Keratinocyte (primary cell): ENCODE results near the gene LENG9. TPM values are rescaled to one million over a fixed set of nuclear protein-coding genes. Genes with fewer than 3 reads are reported as not detected.
A peak's percentile ranks its signal among the peaks of the same experiment; 100 is the strongest.

ENCODE experiments used
- DNase-seq: peaks from one replicate; pipeline ENCODE4 v3.0.0-alpha.2; 2011; ENCODE audit warnings: low read depth, missing footprints, low spot score
- FAIRE-seq: peaks from 2 replicates; lab custom pipeline; 2011; peaks lifted over from hg19 to GRCh38; lab: Jason Lieb, UNC
- H2AFZ ChIP-seq: 2 replicates; pipeline ENCODE4 v1.6.0; 2012; ENCODE audit warnings: low read length, control low read depth, inconsistent platforms; ENCODE audit not compliant: control insufficient read depth
- H3K27ac ChIP-seq: 2 replicates; pipeline ENCODE4 v1.5.1; 2011; ENCODE audit warnings: low read length; ENCODE audit not compliant: control insufficient read depth, insufficient read depth
- H3K27me3 ChIP-seq: 3 replicates; pipeline ENCODE4 v1.6.0; 2011; ENCODE audit warnings: low read length; ENCODE audit not compliant: control insufficient read depth, insufficient read depth; ENCODE audit errors: extremely low read depth
- H3K36me3 ChIP-seq, 2 experiments: 2 replicates in 1 of 2; 3 replicates in 1 of 2; pipeline ENCODE4 v1.5.1; 2011; ENCODE audit warnings: low read length in 2 of 2, mild to moderate bottlenecking in 1 of 2; ENCODE audit not compliant: control insufficient read depth in 2 of 2, insufficient read depth in 2 of 2; ENCODE audit errors: extremely low read depth in 1 of 2
- H3K4me1 ChIP-seq: 3 replicates; pipeline ENCODE4 v1.5.1; 2011; ENCODE audit warnings: low read length; ENCODE audit not compliant: control insufficient read depth, insufficient read depth; ENCODE audit errors: extremely low read depth
- H3K4me2 ChIP-seq: 3 replicates; pipeline ENCODE4 v1.6.0; 2011; ENCODE audit warnings: low read depth, low read length; ENCODE audit not compliant: control insufficient read depth, insufficient read depth; ENCODE audit errors: extremely low read depth
- H3K4me3 ChIP-seq, 3 experiments: fragments of 200-600 bp in 1 of 3; sonication (generic) in 1 of 3; 2 replicates in 2 of 3; 3 replicates in 1 of 3; pipeline ENCODE4 v1.5.1; 2011 to 2016; ENCODE audit warnings: low read length in 3 of 3, mild to moderate bottlenecking in 3 of 3, control low read depth in 2 of 3, inconsistent platforms in 1 of 3, low read depth in 1 of 3, mixed read lengths in 1 of 3, mixed run types in 1 of 3, moderate library complexity in 1 of 3; ENCODE audit not compliant: control insufficient read depth in 2 of 3, insufficient read depth in 2 of 3; ENCODE audit errors: extremely low read depth in 1 of 3
- H3K79me2 ChIP-seq: 2 replicates; pipeline ENCODE4 v1.6.0; 2012; ENCODE audit warnings: low read length; ENCODE audit not compliant: control insufficient read depth, insufficient read depth
- H3K9ac ChIP-seq: 3 replicates; pipeline ENCODE4 v1.6.0; 2011; ENCODE audit warnings: low read length; ENCODE audit not compliant: control insufficient read depth, insufficient read depth; ENCODE audit errors: extremely low read depth
- H3K9me1 ChIP-seq: 3 replicates; pipeline ENCODE4 v1.6.0; 2011; ENCODE audit warnings: low read length; ENCODE audit not compliant: control insufficient read depth, insufficient read depth; ENCODE audit errors: extremely low read depth
- H3K9me3 ChIP-seq: 2 replicates; pipeline ENCODE4 v1.5.1; 2012; ENCODE audit warnings: low read depth, low read length; ENCODE audit not compliant: control insufficient read depth
- H4K20me1 ChIP-seq: 3 replicates; pipeline ENCODE4 v1.6.0; 2011; ENCODE audit warnings: low read length; ENCODE audit not compliant: control insufficient read depth, insufficient read depth; ENCODE audit errors: extremely low read depth
- CTCF ChIP-seq, 3 experiments: IDR thresholded peaks in 1 of 3; conservative IDR thresholded peaks in 1 of 3; optimal IDR thresholded peaks in 1 of 3; 2 replicates in 2 of 3; 3 replicates in 1 of 3; pipeline versions ENCODE3 to v1.5.1; 2011; ENCODE audit warnings: low read length in 3 of 3, mild to moderate bottlenecking in 3 of 3, moderate library complexity in 2 of 3, control low read depth in 1 of 3, inconsistent platforms in 1 of 3; ENCODE audit not compliant: insufficient read depth in 2 of 3; ENCODE audit errors: extremely low read depth in 1 of 3
- EZH2 ChIP-seq: IDR thresholded peaks from one replicate; pipeline ENCODE4 v1.6.1; 2012; ENCODE audit warnings: inconsistent platforms, mild to moderate bottlenecking, low read length, moderate library complexity
- dilution Hi-C: fragments of 300-500 bp; cut with MboI; formaldehyde crosslinking; loops from one replicate; pipeline ENCODE4 v1.7.0; 2020; ENCODE audit warnings: low sequenced_read_pairs; ENCODE audit not compliant: extremely low pct_ligation_motif_present
- polyA plus RNA-seq, 5 experiments: library from polyadenylated mRNA; depleted of rRNA in 3 of 5; stranded (reverse) in 3 of 5; stranded (forward) in 1 of 5; unstranded in 1 of 5; fragments of >200 nt; gene quantifications; 1 replicate in 1 of 5; 2 replicates in 3 of 5; 3 replicates in 1 of 5; pipeline versions ENCODE4 v1.2.1 to v1.2.3, GENCODE V29; 2011 to 2012; ENCODE audit warnings: missing spikeins in 2 of 5, low read depth in 1 of 5, low replicate concordance in 1 of 5

The LENG9 gene
- polyA plus RNA-seq, 1 donor (not counting 4 experiments of a cell fraction or from before 2014, with no cell fraction given) = 1.3 TPM

- Histone ChIP-seq H3K27me3 (no peaks in the 10 kb centered on the region), H3K79me2 (peaks cover 48% of the 10 kb centered on the region), H3K4me2 (peak overlapping the region; percentile 77), H3K4me1 (peaks cover 7% of the 10 kb centered on the region), H3K4me3 (no peak overlapping the region), H3K9ac (no peak overlapping the region), H3K9me1 (no peaks in the 10 kb centered on the region), H4K20me1 (peaks cover 10% of the 10 kb centered on the region), H2AFZ (no peak overlapping the region), H3K9me3 (no peaks in the 10 kb centered on the region), H3K36me3 (peaks cover 26 to 39% of the 10 kb centered on the region in 2 experiments), H3K27ac (no peak overlapping the region)
- dilution Hi-C loops = no loop called here
- TF ChIP-seq CTCF (optimal IDR thresholded peaks at IDR 0.05 in 1 of 3, IDR thresholded peaks at IDR 0.05 in 1 of 3, conservative IDR thresholded peaks at IDR 0.05 in 1 of 3; ENCODE audit: extremely low read depth in 1 of 3, insufficient read depth in 2 of 3, low read length in 3 of 3) (no peak), EZH2 (no peak)
- FAIRE-seq (no peak), DNase-seq (no peak)
These were observed 2.0 kb downstream of the LENG9 start for GRCh38 chr19:54461613-54462012.

GRCh38 chr19:54461210-54461609 is 2.4 kb downstream of the LENG9 start:
- dilution Hi-C loops = no loop called here
- no peak for DNase-seq
- peaks cover 52% of the 10 kb centered on the region for H3K79me2 ChIP-seq
- no peak overlapping the region for H3K9ac ChIP-seq
- H3K4me2 ChIP-seq = peak overlapping the region; percentile 16
- no peak overlapping the region for H3K27ac ChIP-seq
- FAIRE-seq = no peak
- H3K9me3 ChIP-seq = no peaks in the 10 kb centered on the region
- H3K9me1 ChIP-seq = no peaks in the 10 kb centered on the region
- peaks cover 28 to 43% of the 10 kb centered on the region in 2 experiments for H3K36me3 ChIP-seq
- H3K27me3 ChIP-seq = no peaks in the 10 kb centered on the region
- H2AFZ ChIP-seq = no peak overlapping the region
- H3K4me1 ChIP-seq = peaks cover 7% of the 10 kb centered on the region
- peaks cover 10% of the 10 kb centered on the region for H4K20me1 ChIP-seq
- H3K4me3 ChIP-seq = no peak overlapping the region
- TF ChIP-seq EZH2 = no peak
- no peak for TF ChIP-seq CTCF (optimal IDR thresholded peaks at IDR 0.05 in 1 of 3, IDR thresholded peaks at IDR 0.05 in 1 of 3, conservative IDR thresholded peaks at IDR 0.05 in 1 of 3; ENCODE audit: extremely low read depth in 1 of 3, insufficient read depth in 2 of 3, low read length in 3 of 3)
